ENCODE results near the gene ITPR1.

The ITPR1 gene

DNA sequence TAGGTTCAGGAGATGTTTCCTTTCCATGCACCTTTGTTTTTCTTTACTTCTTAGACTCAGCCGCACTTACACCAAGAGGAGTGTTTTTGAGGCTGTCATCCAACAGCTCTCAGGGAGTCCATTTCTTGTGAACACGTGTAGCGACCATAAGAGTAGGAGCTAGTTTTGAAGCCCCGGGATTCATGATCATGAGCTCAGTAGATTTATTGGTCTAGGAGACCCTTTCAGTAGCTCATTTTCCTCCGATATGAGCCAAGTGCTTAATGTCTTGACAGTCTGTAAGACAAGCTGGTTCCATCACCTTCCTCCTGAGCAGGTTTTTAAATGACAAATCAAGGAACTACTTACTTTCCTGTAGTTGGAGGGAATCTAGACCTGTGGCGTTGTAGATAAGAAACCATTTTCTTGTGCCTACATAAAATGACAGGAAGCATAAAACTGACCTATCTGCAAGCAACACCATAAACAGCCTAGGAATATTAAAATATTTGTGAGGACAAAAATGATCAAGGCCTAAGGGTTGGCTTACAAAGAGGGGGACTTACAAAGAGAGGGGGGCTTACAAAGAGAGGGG, 313.5 kb downstream of the ITPR1 start:
- Histone ChIP-seq H3K27ac (peak overlapping the region in 1 of 21 experiments; percentile 4), H3K4me3 (no peak overlapping the region)

DNA sequence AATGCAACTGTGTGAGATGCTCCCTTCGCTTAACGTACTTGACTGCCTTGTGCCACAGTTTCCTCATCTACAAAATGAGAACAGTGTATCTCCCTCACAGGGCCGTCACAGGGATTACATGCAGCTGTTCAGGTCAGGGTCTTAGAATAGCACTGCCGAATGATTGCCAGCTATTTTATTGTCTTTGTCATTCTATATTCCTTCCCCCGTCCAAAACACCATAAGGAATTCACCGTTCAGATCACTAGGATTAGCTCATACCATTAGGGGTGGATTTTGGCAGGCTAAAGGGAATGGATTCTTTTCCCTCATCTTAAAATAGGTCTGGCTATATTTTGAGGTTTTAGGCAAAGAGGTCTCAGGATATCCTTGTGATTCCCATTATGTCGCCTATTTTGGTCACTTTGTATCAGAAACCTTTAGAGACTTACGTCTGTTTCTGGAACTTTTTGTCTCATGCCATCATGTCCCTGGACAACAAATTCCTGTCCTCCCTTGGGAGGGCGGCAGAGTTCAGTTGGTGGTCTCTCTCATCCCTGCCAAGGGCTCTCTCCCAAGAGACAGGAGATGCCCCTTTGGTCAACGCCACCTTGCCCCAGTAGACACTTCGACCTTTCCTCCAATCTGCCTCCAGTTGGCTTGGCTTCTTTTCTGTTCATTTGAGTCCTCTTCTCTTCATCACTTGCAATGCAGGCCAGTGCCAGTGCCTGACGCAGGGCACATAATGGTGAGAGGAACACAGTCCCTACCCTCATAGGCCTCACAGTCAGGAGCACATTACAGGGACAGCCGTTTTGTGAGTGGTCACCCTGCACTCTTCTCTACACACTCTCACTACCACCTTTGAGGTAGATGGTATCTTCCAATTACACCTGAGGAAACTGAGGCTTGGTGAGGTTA, 314.5 kb downstream of the ITPR1 start:
- Histone ChIP-seq H3K27ac (peak overlapping the region in 2 of 21 experiments; percentile 11 to 35), H3K4me3 (no peak overlapping the region)

DNA sequence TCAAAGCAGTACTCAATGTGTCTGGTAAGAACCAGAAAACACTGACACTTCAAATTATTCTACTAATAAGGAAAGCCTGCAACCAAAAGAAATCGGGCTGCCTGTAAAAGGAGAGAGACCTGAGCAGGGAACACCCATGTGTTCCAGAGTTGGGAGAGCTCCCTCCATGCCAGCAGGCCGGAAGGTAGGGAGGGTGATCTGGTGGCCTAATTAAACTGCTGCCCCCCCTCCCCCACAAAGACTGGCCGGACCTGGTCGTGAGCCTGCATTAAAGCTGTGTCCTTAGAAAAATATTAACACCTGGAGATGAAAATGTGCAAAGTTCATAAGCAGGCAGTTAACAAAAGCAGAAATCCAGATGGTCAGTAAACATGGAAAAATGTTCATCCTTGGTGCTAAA, 315.5 kb downstream of the ITPR1 start:
- no peak overlapping the region for H3K27ac ChIP-seq
- H3K4me3 ChIP-seq, result no peak overlapping the region

DNA sequence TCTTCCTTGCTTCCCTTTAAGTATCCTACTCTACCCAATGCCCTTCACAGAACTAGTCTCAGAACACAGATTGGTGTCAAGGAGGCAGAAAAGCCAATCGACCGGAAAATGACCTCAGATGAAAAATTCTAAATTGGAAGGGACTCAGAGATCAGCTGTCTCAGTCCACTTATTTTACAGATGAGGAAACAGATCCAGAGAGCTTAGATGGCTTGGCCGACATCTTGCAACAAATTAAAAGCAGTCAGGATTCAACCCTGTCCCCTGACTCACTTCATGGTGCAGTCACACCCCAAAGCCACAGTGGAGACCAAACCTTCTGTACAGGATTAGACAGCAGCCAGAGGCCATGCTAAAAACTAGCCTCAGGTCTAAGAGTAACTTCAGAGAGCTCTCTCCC, 316.8 kb downstream of the ITPR1 start:
- H3K4me3 ChIP-seq, result no peak overlapping the region
- H3K27ac ChIP-seq, result no peak overlapping the region

DNA sequence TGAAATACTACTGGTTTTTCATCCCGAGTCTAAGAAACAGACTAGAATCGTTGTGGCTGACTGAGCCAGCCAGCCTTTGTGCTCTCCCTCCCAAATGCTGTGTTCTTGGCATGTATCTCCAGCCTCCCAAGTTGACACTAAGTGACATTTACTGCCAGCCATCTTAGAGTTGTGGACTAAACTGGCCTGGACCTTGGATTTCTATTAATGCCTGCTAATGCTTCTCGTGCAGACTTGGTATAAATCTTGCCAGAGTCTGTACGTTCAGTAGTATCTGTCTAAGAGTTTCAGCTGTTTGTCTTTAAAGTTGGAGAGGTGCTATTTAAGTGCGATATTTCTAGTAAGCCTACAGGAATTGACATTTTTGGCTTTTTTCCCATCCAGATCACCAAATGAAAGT, 319.4 kb downstream of the ITPR1 start:
- Histone ChIP-seq H3K27ac (peak overlapping the region in 1 of 21 experiments; percentile 12), H3K4me3 (no peak overlapping the region)

DNA sequence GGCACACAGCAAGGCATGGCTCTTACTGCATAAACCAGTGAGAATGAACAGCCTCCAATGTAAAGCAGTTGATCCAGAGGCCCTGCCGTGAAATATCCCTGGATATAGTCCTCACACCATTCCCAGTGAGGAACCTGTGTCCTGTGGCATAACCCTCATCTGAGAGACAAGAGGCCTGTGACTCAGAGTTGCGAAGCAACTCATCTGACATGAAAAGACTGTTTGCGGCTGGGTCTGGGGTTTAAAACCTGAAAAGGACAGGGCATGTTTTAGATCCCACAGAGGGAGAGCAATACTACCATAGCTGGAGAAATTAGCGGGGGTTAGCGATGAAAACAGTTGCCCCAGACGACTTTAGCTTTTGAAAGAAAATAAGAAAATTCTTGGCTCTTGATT, 320.8 kb downstream of the ITPR1 start:
- H3K4me3 ChIP-seq, result no peak overlapping the region
- peak overlapping the region in 8 of 21 experiments; percentile 0 to 50 (median 31) for H3K27ac ChIP-seq

DNA sequence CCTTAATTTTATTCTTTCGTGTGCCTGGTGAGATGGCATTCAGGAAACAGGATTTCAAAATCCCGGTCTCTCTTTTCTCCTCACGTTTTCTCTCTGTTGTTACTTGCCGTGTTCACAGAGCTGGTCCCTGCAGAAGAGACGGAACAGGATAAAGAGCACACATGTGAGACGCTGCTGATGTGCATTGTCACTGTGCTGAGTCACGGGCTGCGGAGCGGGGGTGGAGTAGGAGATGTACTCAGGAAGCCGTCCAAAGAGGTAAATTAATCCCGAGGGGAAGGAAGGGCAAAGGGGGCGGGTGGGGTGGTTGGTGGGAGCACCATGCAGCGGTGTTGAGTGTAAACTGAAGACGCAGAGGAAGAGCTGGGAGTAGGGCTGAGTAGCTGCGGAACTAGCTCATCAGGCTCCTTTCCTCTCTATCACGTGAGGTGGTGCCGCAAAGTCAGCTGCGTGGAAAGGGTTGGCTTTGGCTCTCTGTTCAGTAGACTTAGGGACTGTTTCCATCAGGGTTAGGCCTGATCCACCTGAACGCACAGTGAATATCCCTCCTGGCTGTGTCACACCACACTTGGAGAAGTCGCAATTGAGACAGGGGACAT, 321.3 kb downstream of the ITPR1 start:
- Histone ChIP-seq H3K4me3 (no peak overlapping the region), H3K27ac (peak overlapping the region in 11 of 21 experiments; percentile 0 to 53 (median 41))

DNA sequence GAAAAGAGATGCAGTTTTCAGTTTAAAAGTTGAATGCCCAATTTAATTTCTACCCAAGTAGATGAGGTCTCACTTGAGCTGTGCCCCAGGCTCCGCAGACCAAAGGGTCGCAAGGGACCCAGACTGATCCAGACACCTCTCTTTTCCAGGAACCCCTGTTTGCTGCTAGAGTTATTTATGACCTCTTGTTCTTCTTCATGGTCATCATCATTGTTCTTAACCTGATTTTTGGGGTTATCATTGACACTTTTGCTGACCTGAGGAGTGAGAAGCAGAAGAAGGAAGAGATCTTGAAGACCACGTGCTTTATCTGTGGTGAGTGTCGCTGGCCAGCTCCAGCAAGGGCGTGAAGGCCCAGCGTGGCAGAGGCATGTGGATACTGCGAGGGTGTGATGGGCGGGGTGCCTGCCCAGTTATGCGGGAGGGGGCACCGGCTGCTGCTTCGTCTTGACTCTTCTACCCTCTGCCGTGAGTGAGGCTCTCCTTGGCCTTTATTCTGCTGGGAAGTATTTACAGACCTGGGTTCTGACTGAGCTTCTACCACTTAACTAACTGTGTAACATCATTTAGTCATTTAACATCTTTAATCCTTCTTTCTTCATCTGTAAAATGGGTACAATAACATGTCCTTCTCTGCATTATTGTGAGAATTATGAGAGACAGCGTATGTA, 321.9 kb downstream of the ITPR1 start:
- no peak overlapping the region for H3K4me3 ChIP-seq
- H3K27ac ChIP-seq, result peak overlapping the region in 9 of 21 experiments; percentile 11 to 53 (median 38)

DNA sequence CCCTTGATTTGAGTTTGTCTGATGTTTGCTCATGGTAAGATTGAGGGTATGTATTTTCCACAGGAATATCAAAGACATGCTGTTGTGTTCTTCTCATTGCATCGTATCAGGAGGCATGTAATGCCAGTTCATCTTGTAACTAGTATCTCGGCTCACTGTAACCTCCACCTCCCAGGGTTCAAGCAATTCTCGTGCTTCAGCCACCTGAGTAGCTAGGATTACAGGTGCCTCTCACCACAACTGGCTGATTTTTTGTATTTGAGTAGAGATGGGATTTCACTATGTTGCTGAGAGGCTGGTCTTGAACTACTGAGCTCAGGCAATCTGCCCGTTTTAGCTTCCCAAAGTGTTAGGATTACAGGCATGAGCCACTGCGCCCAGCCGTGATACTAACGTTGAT, 323.2 kb downstream of the ITPR1 start:
- Histone ChIP-seq H3K27ac (no peak overlapping the region), H3K4me3 (no peak overlapping the region)

DNA sequence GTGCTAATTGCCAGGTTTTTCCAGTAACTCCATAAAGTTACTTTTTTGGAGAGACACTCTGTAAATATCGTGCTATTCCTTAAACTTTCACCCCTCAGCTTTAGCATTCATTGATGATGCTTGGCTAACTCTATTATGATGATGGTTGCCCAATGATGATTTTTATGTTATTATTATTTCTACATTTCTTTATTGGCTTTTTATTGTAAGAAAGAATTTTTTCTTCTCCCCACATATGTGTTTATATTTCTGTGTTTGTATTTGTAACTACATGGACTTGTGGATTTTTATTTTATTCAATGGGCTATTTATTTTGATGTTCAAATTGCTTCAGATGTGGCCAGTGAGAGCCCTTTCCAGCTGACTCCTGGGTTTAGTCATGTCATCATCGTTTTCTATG, 323.6 kb downstream of the ITPR1 start:
- Histone ChIP-seq H3K4me3 (no peak overlapping the region), H3K27ac (no peak overlapping the region)

DNA sequence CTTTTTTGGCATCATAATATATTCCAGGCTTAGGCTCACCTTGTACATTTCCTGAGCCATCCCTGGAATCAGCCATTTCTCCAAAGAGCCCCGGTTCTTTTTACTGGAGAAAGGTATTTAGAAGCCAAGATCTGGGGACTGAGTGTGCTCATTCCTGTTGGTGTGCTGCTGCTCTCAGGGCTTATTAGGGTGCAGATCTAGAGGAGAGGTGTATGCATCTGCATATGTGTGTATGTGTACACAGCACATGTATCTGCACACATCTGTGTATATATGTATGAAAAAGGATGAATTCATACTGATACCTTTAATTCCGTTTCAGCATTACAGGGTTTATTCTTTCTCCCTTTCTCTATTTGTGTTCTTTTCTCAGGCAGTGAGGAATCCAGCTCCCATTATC, 324.0 kb downstream of the ITPR1 start:
- Histone ChIP-seq H3K27ac (no peak overlapping the region), H3K4me3 (no peak overlapping the region)

DNA sequence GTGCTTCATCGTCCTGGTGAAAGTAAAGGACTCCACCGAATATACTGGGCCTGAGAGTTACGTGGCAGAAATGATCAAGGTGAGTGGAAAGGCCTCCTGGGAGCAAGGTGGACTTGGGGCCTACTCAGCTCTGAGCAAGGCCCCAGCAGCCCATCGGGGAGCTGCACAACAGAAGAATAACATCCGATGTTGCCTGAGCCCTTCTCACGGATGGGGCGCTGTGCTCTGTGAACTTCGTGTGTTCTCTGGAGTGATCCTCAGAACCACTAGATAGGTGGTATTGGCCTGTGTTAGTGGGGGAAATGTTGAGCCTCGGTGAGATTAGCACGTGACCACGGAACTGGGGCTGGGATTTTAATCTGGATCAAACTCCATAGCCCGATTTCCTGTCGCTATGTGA, 325.0 kb downstream of the ITPR1 start:
- H3K27ac ChIP-seq, result no peak overlapping the region

DNA sequence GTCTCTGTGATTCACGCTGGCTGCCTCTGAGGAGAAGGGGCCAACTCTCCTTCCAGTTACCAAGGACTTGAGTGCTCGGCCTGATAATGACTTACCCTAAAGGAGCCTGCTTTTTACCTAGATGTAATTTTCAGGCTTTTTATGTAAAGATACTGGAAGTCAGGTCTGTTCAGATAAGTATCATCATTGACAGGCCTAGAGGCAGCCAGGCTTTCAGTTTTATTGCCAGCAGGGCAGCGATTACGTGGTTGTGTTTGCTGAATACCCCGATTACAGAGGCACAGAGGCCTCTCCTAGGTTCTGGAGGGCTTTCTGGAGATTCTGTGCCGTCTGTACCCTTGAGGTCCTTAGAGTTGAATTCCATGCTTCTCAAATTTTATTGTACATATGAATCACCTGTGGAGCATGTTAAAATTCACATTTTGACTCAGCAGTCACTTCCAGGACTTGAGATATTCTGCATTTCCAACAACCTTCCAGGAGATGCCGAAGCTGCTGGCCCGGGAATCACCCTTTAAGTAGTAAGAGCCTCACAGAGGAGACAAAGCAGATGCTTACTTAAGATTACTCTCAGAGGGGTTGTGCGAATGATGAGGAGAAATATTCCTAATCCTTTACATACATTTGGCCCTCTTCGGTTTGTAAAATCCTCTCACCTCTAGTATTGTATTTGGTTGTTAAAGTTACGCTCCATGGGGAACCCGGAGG, 326.0 kb downstream of the ITPR1 start:
- no peak overlapping the region for H3K27ac ChIP-seq

More for the DNA sequence above, 325.0 kb downstream of the ITPR1 start:
- H3K4me3 ChIP-seq, result no peak overlapping the region

DNA sequence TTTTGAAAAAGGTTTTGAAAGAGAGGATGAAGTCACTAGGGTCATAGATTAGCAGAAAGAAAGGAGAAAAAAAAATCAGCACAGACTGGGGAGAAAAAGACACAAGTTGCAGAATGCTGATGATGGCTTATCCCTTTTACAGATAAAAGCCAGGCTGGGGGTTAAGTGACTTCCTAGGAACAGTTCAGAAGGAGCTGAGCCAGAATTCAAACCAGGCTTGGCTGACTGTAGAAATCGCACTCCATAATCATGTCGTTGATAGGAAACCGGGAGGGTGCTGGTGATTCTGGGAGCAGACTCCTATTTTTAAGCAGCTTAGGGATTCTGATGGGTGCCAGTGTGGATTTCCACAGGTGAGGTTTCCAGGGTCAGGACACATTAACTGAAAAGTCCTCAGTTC, 326.6 kb downstream of the ITPR1 start:
- no peak overlapping the region for H3K27ac ChIP-seq
- no peak overlapping the region for H3K4me3 ChIP-seq

More for the DNA sequence above, 326.0 kb downstream of the ITPR1 start:
- H3K4me3 ChIP-seq, result no peak overlapping the region

DNA sequence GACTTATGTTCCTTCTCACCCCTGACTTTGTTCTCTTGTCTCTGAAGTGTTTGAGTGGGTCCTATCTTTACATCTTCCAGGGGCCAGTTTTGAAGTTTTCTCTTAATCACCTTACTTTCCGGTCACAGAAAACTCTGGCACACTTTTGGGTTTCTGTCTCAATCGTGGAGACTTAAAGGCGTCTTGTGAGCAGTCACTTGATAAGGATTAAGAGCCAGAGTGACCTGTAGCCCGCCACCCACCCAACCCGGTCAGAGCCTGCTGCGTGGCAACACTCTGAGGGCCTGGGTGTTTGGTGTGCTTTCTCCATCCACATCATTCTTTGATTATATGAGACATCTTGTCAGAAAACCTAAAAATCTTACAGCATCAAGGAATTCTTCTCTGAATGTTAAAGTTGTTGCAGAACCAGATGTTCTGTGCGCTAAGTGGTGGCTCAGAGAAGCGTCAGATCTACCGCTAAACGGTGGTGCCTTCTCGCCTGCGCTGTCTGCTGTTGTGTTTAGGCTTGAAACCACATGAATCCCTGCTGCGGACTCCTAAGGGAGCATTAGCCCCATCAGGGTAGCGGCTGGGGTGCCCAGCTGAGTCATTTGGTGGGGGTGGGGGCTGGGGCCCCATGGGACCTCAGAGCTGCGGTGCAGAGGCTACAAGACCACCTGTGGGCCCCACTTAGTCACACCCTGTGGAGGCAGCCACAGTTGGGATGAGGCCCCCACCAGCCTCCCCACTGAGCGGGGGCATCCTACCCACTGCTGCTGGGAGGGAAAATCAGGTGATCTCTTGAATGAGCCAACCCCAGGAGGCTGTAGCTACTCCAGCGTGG, 327.4 kb downstream of the ITPR1 start:
- Histone ChIP-seq H3K4me3 (no peak overlapping the region), H3K27ac (peak overlapping the region in 4 of 21 experiments; percentile 18 to 50 (median 31))

DNA sequence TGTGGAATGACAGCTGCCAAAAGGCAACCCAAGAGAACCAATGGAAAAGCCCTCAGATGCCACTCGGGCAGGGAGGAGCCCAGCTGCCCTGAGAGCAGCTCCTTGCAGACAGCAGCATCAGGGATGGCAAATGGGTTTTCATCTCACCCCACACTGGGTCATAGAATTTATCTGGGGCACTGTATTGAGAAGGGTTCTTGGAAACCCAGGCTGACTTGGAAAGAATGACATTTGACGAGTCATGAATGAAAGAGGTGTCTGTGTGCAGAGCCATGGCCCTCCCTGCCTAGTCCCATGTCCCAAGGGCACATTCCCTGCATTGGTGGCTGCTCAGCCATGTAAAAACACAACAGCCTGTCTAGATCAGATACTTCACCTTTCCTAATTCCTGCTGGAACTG, 328.2 kb downstream of the ITPR1 start:
- H3K4me3 ChIP-seq, result no peak overlapping the region
- H3K27ac ChIP-seq, result peak overlapping the region in 6 of 21 experiments; percentile 18 to 73 (median 44)

DNA sequence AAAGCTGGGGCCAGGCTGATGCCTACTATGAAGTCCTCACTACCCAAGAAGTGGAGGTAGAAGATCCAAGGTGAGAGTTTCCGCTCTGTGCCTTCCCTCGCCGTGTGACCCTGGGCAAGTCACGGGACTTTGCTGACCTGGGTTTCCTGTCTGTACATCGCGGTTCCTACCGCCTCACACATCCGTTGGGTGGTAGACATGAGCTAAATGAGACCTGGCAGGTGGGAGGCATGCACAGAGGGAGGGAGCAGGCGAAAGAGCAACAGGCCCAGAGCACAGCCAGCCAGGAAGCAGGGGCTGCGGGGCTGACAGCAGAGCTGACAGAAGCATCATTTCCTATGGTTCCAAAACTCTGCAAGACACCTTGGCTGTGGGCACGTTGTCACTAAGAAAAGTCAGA, 328.8 kb downstream of the ITPR1 start:
- Histone ChIP-seq H3K27ac (peak overlapping the region in 6 of 21 experiments; percentile 7 to 73 (median 35)), H3K4me3 (no peak overlapping the region)

DNA sequence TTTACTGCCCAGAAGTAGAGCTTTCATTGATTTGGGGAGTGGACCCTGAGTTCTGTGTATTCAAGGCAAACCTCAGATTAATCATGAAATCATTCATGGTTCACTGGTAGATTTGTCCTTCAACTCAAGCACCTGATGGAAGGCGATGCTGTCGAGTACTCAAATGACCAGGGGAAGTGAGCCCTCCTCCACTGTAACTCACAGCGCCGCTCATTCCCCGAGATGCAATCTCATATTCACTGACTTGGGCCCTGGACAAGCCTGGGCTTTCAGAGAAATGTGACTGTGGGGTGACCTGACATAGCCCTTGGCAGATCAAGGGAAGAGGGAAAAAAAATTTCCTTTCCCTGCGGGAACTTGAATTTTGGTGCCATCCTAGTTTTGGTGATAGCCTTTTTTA, 329.4 kb downstream of the ITPR1 start:
- H3K27ac ChIP-seq, result peak overlapping the region in 5 of 21 experiments; percentile 7 to 73 (median 32)
- no peak overlapping the region for H3K4me3 ChIP-seq

DNA sequence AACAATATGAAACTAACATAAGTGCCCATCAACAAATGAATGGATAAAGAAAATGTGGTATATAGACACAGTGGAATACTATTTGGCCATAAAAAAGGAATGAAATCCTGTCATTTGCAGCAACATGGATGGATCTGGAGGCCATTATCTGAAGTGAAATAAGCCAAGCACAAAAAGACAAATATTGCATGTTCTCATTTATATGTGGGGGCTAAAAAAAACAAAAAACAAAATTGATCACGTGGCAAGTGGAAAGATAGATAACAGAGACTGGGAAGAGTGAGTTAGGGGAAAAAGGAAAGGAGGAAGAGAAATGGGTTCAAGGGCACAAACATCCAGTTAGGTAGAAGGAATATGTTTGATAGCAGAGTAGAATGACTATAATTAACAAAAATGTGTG, 330.2 kb downstream of the ITPR1 start:
- H3K4me3 ChIP-seq, result no peak overlapping the region
- peak overlapping the region in 1 of 21 experiments; percentile 56 for H3K27ac ChIP-seq
